SK-N-SH (cell line): ENCODE data around the gene GALNT14.

ENCODE experiments used
- EP300 ChIP-seq, 2 experiments: IDR thresholded peaks; 2 replicates each; pipeline versions ENCODE4 v1.4.0 to v1.6.1; 2012; ENCODE audit warnings: borderline replicate concordance in 1 of 2, low read depth in 1 of 2, low read length in 1 of 2
- GABPA ChIP-seq: IDR thresholded peaks from 2 replicates; pipeline ENCODE4 v1.4.0; 2012; ENCODE audit warnings: low read depth, mild to moderate bottlenecking
- POLR2AphosphoS5 ChIP-seq: IDR thresholded peaks from 2 replicates; pipeline ENCODE4 v1.6.1; 2012; ENCODE audit warnings: low read depth, low read length
- RCOR1 ChIP-seq: fragments of 150-350 bp; IDR thresholded peaks from 2 replicates; pipeline ENCODE4 v1.6.1; 2017; ENCODE audit warnings: antibody characterized with exemption, low read length
- TCF12 ChIP-seq: IDR thresholded peaks from 2 replicates; pipeline ENCODE4 v1.4.0; 2012
- USF1 ChIP-seq: IDR thresholded peaks from 2 replicates; pipeline ENCODE4 v1.4.0; 2012; ENCODE audit warnings: low read depth, borderline replicate concordance
- TF ChIP-seq, protein P1 (sequence below): fragments of 200-600 bp; sonication (generic); IDR thresholded peaks from 2 replicates; pipeline ENCODE4 v1.6.1; 2017; ENCODE audit warnings: antibody characterized with exemption, mild to moderate bottlenecking, moderate library complexity
- TF ChIP-seq, protein P2 (sequence below): IDR thresholded peaks from 2 replicates; pipeline ENCODE4; 2012
- TF ChIP-seq, protein P3 (sequence below): IDR thresholded peaks from 2 replicates; pipeline ENCODE4 v1.4.0; 2012; ENCODE audit warnings: low read depth
- TF ChIP-seq, protein P4 (sequence below): fragments of 150-350 bp; IDR thresholded peaks from 2 replicates; pipeline ENCODE4 v1.6.1; 2017; ENCODE audit warnings: antibody characterized with exemption, low read length, low read depth, borderline replicate concordance

- TF ChIP-seq, protein P1, sequence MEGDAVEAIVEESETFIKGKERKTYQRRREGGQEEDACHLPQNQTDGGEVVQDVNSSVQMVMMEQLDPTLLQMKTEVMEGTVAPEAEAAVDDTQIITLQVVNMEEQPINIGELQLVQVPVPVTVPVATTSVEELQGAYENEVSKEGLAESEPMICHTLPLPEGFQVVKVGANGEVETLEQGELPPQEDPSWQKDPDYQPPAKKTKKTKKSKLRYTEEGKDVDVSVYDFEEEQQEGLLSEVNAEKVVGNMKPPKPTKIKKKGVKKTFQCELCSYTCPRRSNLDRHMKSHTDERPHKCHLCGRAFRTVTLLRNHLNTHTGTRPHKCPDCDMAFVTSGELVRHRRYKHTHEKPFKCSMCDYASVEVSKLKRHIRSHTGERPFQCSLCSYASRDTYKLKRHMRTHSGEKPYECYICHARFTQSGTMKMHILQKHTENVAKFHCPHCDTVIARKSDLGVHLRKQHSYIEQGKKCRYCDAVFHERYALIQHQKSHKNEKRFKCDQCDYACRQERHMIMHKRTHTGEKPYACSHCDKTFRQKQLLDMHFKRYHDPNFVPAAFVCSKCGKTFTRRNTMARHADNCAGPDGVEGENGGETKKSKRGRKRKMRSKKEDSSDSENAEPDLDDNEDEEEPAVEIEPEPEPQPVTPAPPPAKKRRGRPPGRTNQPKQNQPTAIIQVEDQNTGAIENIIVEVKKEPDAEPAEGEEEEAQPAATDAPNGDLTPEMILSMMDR, result no peak
- TF ChIP-seq USF1 (no peak), RCOR1 (no peak), EP300 (IDR thresholded peaks at IDR 0.05; ENCODE audit: borderline replicate concordance in 1 of 2, low read depth in 1 of 2, low read length in 1 of 2) (no peak), GABPA (no peak), POLR2AphosphoS5 (no peak), TCF12 (no peak)
- TF ChIP-seq, protein P2, sequence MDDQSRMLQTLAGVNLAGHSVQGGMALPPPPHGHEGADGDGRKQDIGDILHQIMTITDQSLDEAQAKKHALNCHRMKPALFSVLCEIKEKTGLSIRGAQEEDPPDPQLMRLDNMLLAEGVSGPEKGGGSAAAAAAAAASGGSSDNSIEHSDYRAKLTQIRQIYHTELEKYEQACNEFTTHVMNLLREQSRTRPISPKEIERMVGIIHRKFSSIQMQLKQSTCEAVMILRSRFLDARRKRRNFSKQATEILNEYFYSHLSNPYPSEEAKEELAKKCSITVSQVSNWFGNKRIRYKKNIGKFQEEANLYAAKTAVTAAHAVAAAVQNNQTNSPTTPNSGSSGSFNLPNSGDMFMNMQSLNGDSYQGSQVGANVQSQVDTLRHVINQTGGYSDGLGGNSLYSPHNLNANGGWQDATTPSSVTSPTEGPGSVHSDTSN, result no peak
- TF ChIP-seq, protein P3, sequence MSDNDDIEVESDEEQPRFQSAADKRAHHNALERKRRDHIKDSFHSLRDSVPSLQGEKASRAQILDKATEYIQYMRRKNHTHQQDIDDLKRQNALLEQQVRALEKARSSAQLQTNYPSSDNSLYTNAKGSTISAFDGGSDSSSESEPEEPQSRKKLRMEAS, result no peak
- TF ChIP-seq, protein P4, sequence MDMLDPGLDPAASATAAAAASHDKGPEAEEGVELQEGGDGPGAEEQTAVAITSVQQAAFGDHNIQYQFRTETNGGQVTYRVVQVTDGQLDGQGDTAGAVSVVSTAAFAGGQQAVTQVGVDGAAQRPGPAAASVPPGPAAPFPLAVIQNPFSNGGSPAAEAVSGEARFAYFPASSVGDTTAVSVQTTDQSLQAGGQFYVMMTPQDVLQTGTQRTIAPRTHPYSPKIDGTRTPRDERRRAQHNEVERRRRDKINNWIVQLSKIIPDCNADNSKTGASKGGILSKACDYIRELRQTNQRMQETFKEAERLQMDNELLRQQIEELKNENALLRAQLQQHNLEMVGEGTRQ, result no peak
These were observed 254.4 kb downstream of the GALNT14 start for GRCh38 chr2:30883822-30884221.
